Kidney glomerular epithelial cell (primary cell): ENCODE measurements around the gene BEAN1.
"Not testable (repeated sequence)": the region's sequence is repeated elsewhere in the genome, so short reads cannot be mapped to it uniquely, and the experiment has no call there.

ENCODE experiments used
- DNase-seq: peaks from one replicate; lab custom pipeline; 2025; lab: John Stamatoyannopoulos, UW

The BEAN1 gene

DNA sequence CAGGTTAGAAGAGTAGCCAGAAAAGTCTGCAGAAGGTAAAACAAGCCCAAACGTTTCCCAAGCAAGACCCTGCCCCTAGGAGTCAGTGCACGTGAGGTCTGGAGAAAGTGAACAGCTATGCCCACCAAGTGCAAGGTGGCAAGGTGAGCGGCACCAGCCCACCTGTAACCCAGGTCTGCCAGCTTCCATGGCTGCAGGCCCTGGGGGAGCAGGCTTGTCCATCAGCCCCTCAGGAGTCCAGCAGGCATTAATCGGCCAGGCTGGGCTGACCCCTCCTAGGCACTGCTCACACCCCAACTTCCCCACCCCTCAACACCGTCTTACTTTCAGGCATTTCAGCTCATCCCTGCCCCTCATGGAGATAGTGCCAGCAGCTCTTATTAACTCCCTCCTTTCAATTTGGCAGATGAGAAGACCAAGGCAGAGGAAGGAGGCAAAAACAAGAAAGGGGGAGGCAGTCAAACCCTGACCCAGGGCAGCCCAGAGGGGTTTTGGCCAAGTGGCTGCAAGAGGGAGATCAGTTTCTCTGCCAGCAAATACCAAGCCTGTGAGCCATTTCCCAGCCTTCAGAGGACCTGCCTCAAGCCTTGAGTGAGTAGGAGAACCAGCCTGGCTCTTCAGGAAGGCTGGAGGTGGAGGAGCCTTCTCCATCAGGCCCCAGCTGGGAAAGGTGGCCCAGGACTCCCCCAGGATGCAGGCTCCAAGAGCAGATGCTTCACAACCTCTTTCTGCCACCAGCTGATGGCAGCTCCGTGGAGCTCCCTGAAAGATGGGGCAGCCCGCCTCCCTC is 14.7 kb downstream of the BEAN1 start:
- no peak for DNase-seq

- no peak for DNase-seq
These were observed 15.6 kb downstream of the BEAN1 start for GRCh38 chr16:66442502-66443268.

DNA sequence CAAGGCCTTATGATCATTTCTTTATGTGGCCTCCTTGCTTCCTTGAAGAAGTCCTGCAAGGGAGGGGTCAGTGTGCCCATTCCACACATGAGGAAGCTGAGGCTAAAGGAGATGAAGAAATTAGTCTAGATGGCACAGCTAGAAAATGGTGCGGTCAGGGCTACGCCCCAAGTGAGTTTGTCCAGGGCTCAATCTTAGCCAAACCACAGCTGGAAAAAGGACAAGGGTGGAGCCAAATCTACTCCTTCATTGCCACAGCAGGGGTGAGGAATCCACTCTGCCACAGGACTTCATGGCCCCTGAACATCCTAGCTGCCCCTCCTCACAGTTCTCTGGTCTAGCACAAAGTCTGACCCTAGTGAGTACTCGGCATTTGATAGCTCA is 16.2 kb downstream of the BEAN1 start:
- DNase-seq = no peak

GRCh38 chr16:66444049-66444481 is 17.0 kb downstream of the BEAN1 start:
- no peak for DNase-seq

DNA sequence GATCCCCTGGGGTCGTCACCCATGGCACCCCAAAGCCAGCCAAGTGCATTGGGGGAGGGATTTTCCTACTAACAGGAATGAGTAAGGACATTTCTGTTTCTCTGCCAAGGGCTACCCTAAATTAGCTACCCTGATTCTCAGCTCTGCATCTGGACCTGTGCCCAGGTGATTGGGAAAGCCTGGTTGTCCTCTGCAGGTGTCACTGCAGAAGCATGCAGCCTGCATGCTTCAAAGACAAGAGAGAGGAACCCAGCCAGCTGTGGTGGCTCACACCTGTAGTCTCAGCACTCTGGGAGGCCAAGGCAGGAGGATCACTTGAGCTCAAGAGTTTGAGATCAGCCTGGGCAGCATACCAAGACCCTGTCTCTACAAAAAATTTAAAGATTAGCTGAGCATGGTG is 19.6 kb downstream of the BEAN1 start:
- no peak for DNase-seq

DNA sequence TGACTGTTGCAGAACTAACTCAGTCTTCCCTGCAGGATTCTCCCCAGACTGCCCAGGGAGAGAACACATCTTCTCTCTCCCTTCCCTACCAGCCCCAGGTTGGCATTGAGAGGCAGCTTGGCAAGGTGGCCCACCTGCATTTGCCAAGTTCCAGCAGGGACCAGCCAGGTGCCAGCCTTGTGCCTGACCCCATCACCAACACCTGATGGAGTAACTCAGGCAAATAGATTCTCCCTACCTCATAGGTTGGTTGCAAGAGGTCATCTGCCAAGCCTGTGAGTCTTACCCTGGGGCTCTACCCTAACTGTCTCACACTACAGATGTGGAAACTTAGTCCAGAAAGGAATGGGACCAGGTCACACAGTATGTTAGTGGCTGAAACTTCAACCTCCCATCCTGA is 20.4 kb downstream of the BEAN1 start:
- no peak for DNase-seq

GRCh38 chr16:66451548-66451947 is 24.5 kb downstream of the BEAN1 start:
- DNase-seq = no peak

GRCh38 chr16:66453230-66453629 is 26.1 kb downstream of the BEAN1 start:
- not testable (repeated sequence) for DNase-seq

DNA sequence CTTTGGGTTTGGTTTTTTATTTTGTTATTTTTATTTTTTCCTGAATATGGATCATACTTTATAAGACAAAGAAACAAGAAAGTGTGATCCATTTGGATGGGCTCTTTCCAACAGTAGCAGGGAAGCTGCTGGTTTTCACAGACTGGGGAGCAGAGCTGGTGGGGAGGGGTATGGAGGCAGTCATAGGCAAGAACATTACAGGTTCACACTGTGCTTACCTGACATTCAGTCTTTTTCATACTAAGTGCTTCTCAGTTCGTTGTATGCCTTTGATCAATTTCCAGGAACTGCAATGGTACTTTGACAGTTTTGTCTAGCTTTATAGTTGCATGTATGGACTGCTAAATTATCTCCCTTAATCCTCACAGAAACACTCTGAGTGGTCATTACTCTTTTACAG is 27.7 kb downstream of the BEAN1 start:
- DNase-seq = no peak

DNA sequence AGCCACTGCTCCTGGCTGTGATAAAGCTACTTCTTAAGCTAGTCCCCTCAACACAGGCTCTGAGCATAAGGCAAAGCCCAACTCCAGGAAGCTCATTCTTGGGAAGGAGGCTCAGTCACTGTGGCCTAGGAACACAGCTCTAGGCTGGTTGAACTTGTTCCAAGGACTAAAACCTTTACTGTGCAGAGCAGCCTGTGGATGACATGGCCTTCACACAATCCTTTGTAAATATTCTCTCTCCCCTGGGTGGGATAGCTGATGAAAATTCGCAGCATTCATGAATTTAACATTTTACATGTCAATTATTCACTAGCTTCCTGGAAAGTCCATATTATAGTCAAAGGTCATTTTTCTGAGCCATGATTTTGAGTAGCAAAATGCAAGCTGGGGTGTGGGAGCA is 28.9 kb downstream of the BEAN1 start:
- DNase-seq = no peak

GRCh38 chr16:66457888-66458287 is 30.8 kb downstream of the BEAN1 start:
- no peak for DNase-seq

GRCh38 chr16:66458292-66458691 is 31.2 kb downstream of the BEAN1 start:
- no peak for DNase-seq

DNA sequence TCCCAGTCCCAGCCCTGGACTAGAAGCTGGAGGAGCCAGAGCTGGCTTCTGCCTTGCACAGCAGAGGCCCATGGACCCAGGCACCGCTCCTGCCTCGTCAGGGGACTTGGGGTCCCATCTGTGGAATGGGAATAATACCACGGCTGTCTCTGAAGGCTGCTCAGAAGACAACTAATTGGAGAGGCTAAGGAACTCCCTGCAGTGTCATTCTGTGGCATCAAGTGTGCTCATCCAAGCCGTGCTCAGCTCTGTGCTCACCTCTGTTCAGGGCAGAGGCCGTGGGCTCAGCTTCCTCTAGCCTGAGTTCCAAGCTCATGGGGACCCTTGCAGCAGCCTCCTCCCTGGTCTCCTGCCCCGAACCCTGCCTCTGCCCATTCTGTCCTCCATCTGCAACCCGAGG is 31.8 kb downstream of the BEAN1 start:
- DNase-seq = no peak

GRCh38 chr16:66459878-66460277 is 32.8 kb downstream of the BEAN1 start:
- DNase-seq = no peak

DNA sequence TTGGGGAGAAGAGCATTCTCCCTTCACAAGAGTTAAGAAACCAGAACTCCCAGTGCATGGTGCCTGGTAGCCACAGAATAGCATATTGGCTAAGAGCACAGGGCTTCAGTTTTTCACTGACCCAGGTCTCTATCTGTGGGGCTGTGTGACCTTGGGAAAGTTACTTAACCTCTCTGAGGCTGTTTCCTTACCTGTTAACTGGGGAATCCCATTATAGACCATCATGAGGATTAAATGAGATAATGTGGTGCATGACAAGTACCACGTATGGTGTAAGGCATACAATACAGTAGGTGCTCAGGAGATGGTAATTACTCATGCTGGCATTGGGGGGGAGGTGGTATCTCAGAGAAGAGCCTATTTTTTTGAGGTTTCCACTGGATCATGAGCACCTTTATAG is 33.6 kb downstream of the BEAN1 start:
- DNase-seq = no peak

DNA sequence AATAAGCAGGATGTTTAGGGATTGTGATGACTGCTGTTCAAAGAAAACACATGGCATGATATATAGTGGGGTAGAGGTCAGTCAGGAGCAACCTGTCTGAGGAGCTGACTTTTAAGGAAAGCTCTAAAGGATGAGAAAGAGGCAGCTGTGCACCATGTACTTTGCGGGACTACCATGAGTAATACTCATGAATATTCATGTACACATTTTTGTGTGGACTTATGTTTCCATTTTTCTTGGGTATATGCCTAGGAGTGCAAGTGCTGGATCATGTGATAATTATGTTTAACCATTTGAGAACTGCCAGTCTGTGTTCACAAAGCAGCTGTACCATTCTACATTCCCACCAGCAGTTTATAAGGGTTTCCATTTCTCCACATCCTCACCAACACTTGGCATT is 35.8 kb downstream of the BEAN1 start:
- DNase-seq = no peak

DNA sequence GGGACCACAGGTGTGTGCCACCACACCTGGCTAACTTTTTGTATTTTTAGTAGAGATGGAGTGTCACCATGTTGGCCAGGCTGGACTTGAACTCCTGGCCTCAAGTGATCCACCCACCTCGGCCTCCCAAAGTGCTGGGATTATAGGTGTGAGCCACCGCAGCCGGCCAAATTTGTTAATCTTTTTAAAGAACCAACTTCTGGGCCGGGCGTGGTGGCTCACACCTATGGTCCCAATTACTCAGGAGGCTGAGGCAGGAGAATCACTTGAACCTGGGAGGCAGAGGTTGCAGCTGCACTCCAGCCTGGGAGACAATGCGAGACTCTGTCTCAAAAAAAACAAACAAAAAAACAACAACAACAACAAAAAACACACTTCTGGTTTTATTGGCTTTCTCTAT is 38.9 kb downstream of the BEAN1 start:
- DNase-seq = not testable (repeated sequence)

- DNase-seq = not testable (repeated sequence)
These were observed 39.5 kb downstream of the BEAN1 start for GRCh38 chr16:66466636-66467035.

DNA sequence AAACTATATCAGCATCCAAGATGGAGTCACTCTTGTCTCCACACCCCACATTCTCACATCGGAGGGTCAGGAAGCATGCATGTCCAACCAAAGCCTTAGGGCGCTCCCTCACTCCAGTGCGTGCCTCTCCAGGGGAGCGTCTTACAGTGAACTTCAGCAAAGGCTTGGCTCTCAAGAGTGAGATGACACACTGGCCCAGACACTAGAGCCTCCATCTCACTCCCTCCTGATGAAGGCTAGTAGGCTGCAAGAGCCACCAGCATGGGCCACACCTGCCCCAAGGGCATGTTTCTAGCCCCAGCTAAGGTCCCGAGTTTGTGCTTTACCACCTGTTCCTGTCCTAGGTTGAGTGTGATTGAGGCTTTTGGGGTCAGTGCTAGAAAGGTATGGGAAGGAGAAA is 40.5 kb downstream of the BEAN1 start:
- no peak for DNase-seq

- no peak for DNase-seq
These were observed 41.3 kb downstream of the BEAN1 start for GRCh38 chr16:66468321-66468965.

GRCh38 chr16:66469291-66469946 is 42.3 kb downstream of the BEAN1 start:
- DNase-seq = no peak

GRCh38 chr16:66469947-66470546 is 43.0 kb downstream of the BEAN1 start:
- no peak for DNase-seq
